Activated CD8-positive, alpha-beta memory T cell treated with anti-CD3 and anti-CD28 coated beads, Interleukin-2, amount 50 U/mL, for 1 hour (primary cell): Measurements from ENCODE around the gene PITRM1.

Experiments
- DNase-seq: peaks from one replicate; pipeline ENCODE4 v3.0.0-alpha.2; 2020; ENCODE audit errors: extremely low read depth

The PITRM1 gene

GRCh38 chr10:3167611-3168330 lies 4.8 kb downstream of the PITRM1 start:
- no peak for DNase-seq

GRCh38 chr10:3166496-3167290 lies 5.9 kb downstream of the PITRM1 start:
- no peak for DNase-seq

GRCh38 chr10:3165196-3165595 lies 7.4 kb downstream of the PITRM1 start:
- no peak for DNase-seq

GRCh38 chr10:3163879-3164278 lies 8.7 kb downstream of the PITRM1 start:
- DNase-seq: no peak

- no peak for DNase-seq
Measured at GRCh38 chr10:3162533-3162932, 10.0 kb downstream of the PITRM1 start.

- no peak for DNase-seq
Measured at GRCh38 chr10:3159152-3159551, 13.4 kb downstream of the PITRM1 start.

GRCh38 chr10:3154666-3155065 lies 17.9 kb downstream of the PITRM1 start:
- DNase-seq: no peak

GRCh38 chr10:3152566-3152935 lies 20.0 kb downstream of the PITRM1 start:
- no peak for DNase-seq

GRCh38 chr10:3151889-3152565 lies 20.6 kb downstream of the PITRM1 start:
- no peak for DNase-seq

- DNase-seq: no peak
Measured at GRCh38 chr10:3150961-3151360, 21.6 kb downstream of the PITRM1 start.

GRCh38 chr10:3150366-3150765 lies 22.2 kb downstream of the PITRM1 start:
- no peak for DNase-seq

GRCh38 chr10:3149918-3150317 lies 22.7 kb downstream of the PITRM1 start:
- no peak for DNase-seq

- DNase-seq: no peak
Measured at GRCh38 chr10:3148994-3149393, 23.6 kb downstream of the PITRM1 start.

GRCh38 chr10:3148041-3148440 lies 24.5 kb downstream of the PITRM1 start:
- no peak for DNase-seq

GRCh38 chr10:3147117-3147820 lies 25.3 kb downstream of the PITRM1 start:
- no peak for DNase-seq

- DNase-seq: no peak
Measured at GRCh38 chr10:3146289-3146688, 26.3 kb downstream of the PITRM1 start.

- no peak for DNase-seq
Measured at GRCh38 chr10:3145366-3145765, 27.2 kb downstream of the PITRM1 start.

- DNase-seq: no peak
Measured at GRCh38 chr10:3143791-3144434, 28.7 kb downstream of the PITRM1 start.

GRCh38 chr10:3143366-3143765 lies 29.2 kb downstream of the PITRM1 start:
- no peak for DNase-seq

- no peak for DNase-seq
Measured at GRCh38 chr10:3142146-3142875, 30.3 kb downstream of the PITRM1 start.
